HG02623 (cell line): ENCODE results near the gene CCDC3.

Experiments used
- ATAC-seq: cut with Tn5 transposase; IDR thresholded peaks from one replicate; pipeline ENCODE4 v1.9.1; 2021; ENCODE audit warnings: moderate library complexity; ENCODE audit not compliant: unreplicated experiment

Gene CCDC3

DNA sequence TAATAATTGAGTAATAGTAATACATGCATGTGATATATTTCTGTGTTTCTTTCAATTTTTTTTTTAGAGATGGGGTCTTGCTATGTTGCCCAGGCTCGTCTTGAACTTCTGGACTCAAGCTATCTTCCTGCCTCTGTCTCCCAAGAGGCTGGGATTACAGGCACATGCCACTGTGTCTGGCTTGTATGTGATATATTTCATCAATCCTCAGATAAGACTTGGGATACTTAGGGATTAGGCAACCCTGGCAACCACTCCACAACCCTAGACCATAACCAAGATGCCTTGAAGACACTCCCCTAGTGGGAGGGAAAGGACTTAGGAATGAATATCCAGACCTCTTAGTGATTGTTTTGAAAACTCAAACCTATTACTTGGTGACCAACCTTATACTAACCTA, 154.8 kb downstream of the CCDC3 start:
- ATAC-seq, result no peak
